H1 (cell line): ENCODE data around the gene ZNF598. TPM values are rescaled to one million over a fixed set of nuclear protein-coding genes. Genes with fewer than 3 reads are reported as not detected.

Source experiments
- ASH2L ChIP-seq: fragments of 200-600, 300-600 bp; sonication (generic); IDR thresholded peaks from one replicate; pipeline ENCODE4 v1.7.1; 2017; ENCODE audit warnings: low read length
- BRCA1 ChIP-seq: IDR thresholded peaks from 2 replicates; pipeline ENCODE4 v1.6.1; 2012; ENCODE audit warnings: low read depth, low read length, improper control_type of control experiment
- CBX5 ChIP-seq: fragments of 300-800, 300-1000 bp; sonication (generic); IDR thresholded peaks from 2 replicates; pipeline ENCODE4 v1.7.1; 2016; ENCODE audit warnings: antibody characterized with exemption, low read length, low read depth
- CREB1 ChIP-seq: IDR thresholded peaks from 2 replicates; pipeline ENCODE4 v1.6.1; 2012; ENCODE audit warnings: inconsistent platforms
- CTBP2 ChIP-seq: IDR thresholded peaks from 2 replicates; pipeline ENCODE4 v1.7.0; 2011; ENCODE audit warnings: borderline replicate concordance, mild to moderate bottlenecking, moderate library complexity, mixed read lengths, low read length; ENCODE audit not compliant: insufficient read depth, insufficient read length
- CTCF ChIP-seq, 3 experiments: IDR thresholded peaks; 1 replicate in 2 of 3; 2 replicates in 1 of 3; pipeline versions ENCODE4 v1.5.1 to v1.6.1; 2011; ENCODE audit warnings: low read length in 3 of 3, mild to moderate bottlenecking in 3 of 3, inconsistent platforms in 2 of 3, low read depth in 1 of 3, moderate library complexity in 1 of 3; ENCODE audit not compliant: insufficient read depth in 1 of 3; ENCODE audit errors: control extremely low read depth in 1 of 3
- EGR1 ChIP-seq: IDR thresholded peaks from 2 replicates; pipeline ENCODE4 v1.6.1; 2011; ENCODE audit warnings: low read depth, low read length, borderline replicate concordance
- HDAC2 ChIP-seq, 2 experiments: fragments of 300-600 bp in 1 of 2; sonication (generic) in 1 of 2; IDR thresholded peaks; 2 replicates each; pipeline ENCODE4 v1.6.1; 2011 to 2012; ENCODE audit warnings: low read depth in 2 of 2, low read length in 2 of 2, mild to moderate bottlenecking in 2 of 2, moderate library complexity in 2 of 2, borderline replicate concordance in 1 of 2, inconsistent platforms in 1 of 2
- MAFK ChIP-seq: IDR thresholded peaks from 2 replicates; pipeline ENCODE4 v1.6.1; 2012; ENCODE audit warnings: low read depth, mild to moderate bottlenecking, improper control_type of control experiment, low read length
- NANOG ChIP-seq: IDR thresholded peaks from 2 replicates; pipeline ENCODE4 v1.6.1; 2011; ENCODE audit warnings: low read length, low read depth, mild to moderate bottlenecking, inconsistent platforms; ENCODE audit not compliant: insufficient read depth, poor library complexity, severe bottlenecking
- POLR2AphosphoS5 ChIP-seq: IDR thresholded peaks from 2 replicates; pipeline ENCODE4 v1.6.1; 2011; ENCODE audit warnings: low read depth, low read length
- RAD21 ChIP-seq, 2 experiments: IDR thresholded peaks in 1 of 2; conservative IDR thresholded peaks in 1 of 2; 2 replicates each; pipeline ENCODE4 v1.6.1; 2011; ENCODE audit warnings: low read depth in 2 of 2, low read length in 2 of 2, improper control_type of control experiment in 1 of 2, inconsistent platforms in 1 of 2, mild to moderate bottlenecking in 1 of 2, moderate library complexity in 1 of 2
- RBBP5 ChIP-seq: IDR thresholded peaks from 2 replicates; pipeline ENCODE4 v1.7.1; 2012; ENCODE audit warnings: low read depth, mild to moderate bottlenecking, inconsistent platforms, low read length, moderate library complexity, borderline replicate concordance
- SP1 ChIP-seq: IDR thresholded peaks from 2 replicates; pipeline ENCODE4 v1.6.1; 2011; ENCODE audit warnings: low read depth, low read length
- SRF ChIP-seq: IDR thresholded peaks from 2 replicates; pipeline ENCODE4 v1.6.1; 2011; ENCODE audit warnings: mild to moderate bottlenecking, low read depth, low read length, moderate library complexity
- TAF1 ChIP-seq: IDR thresholded peaks from 2 replicates; pipeline ENCODE4 v1.6.1; 2011; ENCODE audit warnings: mild to moderate bottlenecking, low read depth, low read length
- TBP ChIP-seq: IDR thresholded peaks from 2 replicates; pipeline ENCODE4 v1.6.1; 2011; ENCODE audit warnings: low read depth, low read length, improper control_type of control experiment
- USF2 ChIP-seq: IDR thresholded peaks from 2 replicates; pipeline ENCODE4 v1.6.1; 2011; ENCODE audit warnings: low read length, improper control_type of control experiment
- ZNF274 ChIP-seq: IDR thresholded peaks from 2 replicates; pipeline ENCODE4 v1.7.0; 2012; ENCODE audit warnings: low read length, borderline replicate concordance; ENCODE audit errors: extremely low read depth
- polyA plus RNA-seq, 7 experiments: library from polyadenylated mRNA; depleted of rRNA in 3 of 7; stranded (reverse) in 5 of 7; unstranded in 2 of 7; fragments of >200 nt in 5 of 7; fragments of 200-250 nt in 2 of 7; gene quantifications; 1 replicate in 5 of 7; 2 replicates in 1 of 7; 4 replicates in 1 of 7; pipeline versions ENCODE4 v1.2.1 to v1.2.3, GENCODE V29; 2011 to 2013; ENCODE audit warnings: missing spikeins in 2 of 7, mixed read lengths in 2 of 7
- total RNA-seq: library from RNA; stranded (reverse); fragmentation: NEBNext Ultra II Directional; extraction: Animal tissue kit (Norgen Biotek cat#: 25700); gene quantifications from 2 replicates; pipeline ENCODE4 v1.2.1, GENCODE V29; 2021

Gene ZNF598
- total and polyA plus RNA-seq, 2 of the 8 experiments (the other 6 are each of a cell fraction or from before 2014, with no cell fraction given), result 29.3 to 47.6 TPM

GRCh38 chr16:1983544-1984346 is 25.9 kb downstream of the ZNF598 start, which contains the start of gene GFER (continued):
- TF ChIP-seq SRF, result 0 out of 2 replicates have a peak, but pooled peaks have one; percentile 17
- peak; percentile 91 for TF ChIP-seq TAF1
- no peak for TF ChIP-seq MAFK
- TF ChIP-seq CBX5, result no peak
- no peak for TF ChIP-seq CTBP2
- TF ChIP-seq BRCA1, result no peak
- TF ChIP-seq ASH2L, result peak; percentile 74
- TF ChIP-seq TBP, result peak; percentile 67; the same call in 1 of the 2 replicates
- 0 out of 2 replicates have a peak, but pooled peaks have one; percentile 5 for TF ChIP-seq USF2
- TF ChIP-seq HDAC2 (IDR thresholded peaks at IDR 0.05; ENCODE audit: borderline replicate concordance in 1 of 2, low read depth in 2 of 2, low read length in 2 of 2), result peak in 1 of 2 experiments; percentile 81; a peak in 3 of 4 replicates
- TF ChIP-seq RAD21 (IDR thresholded peaks at IDR 0.05 in 1 of 2, conservative IDR thresholded peaks at IDR 0.05 in 1 of 2; ENCODE audit: low read depth in 2 of 2, low read length in 2 of 2), result no peak; a peak in 1 of 4 replicates
- no peak for TF ChIP-seq ZNF274
- TF ChIP-seq POLR2AphosphoS5, result peak; percentile 41; the same call in 1 of the 2 replicates
- TF ChIP-seq RBBP5, result peak; percentile 85; the same call in 1 of the 2 replicates
- TF ChIP-seq CTCF (IDR thresholded peaks at IDR 0.05; ENCODE audit: control extremely low read depth in 1 of 3, insufficient read depth in 1 of 3, low read depth in 1 of 3, low read length in 3 of 3), result peak in 2 of 3 experiments; percentile 58 to 60; a peak in 3 of 4 replicates
- peak; percentile 73 for TF ChIP-seq CREB1
- TF ChIP-seq EGR1, result no peak; the same call in 1 of the 2 replicates
- no peak for TF ChIP-seq NANOG
- TF ChIP-seq SP1, result no peak; the same call in 1 of the 2 replicates
